IPS-18c (cell line): ENCODE results near the gene ASB8.
A peak's percentile ranks its signal among the peaks of the same experiment; 100 is the strongest.

Experiments used
- H3K4me3 ChIP-seq: 2 replicates; pipeline ENCODE4 v1.7.0; 2013; ENCODE audit warnings: low read depth, mild to moderate bottlenecking, low read length, moderate library complexity; ENCODE audit not compliant: insufficient read depth
- H3K9me3 ChIP-seq: one replicate; pipeline ENCODE4 v1.6.1; 2013; ENCODE audit warnings: mild to moderate bottlenecking, low read length, moderate library complexity; ENCODE audit not compliant: control insufficient read depth, insufficient read depth

Gene ASB8

GRCh38 chr12:48185181-48185919 lies 28.0 kb upstream of the ASB8 start:
- Histone ChIP-seq H3K9me3 (no peaks in the 10 kb centered on the region), H3K4me3 (peak overlapping the region; percentile 76; the same call in 1 of the 2 replicates)

GRCh38 chr12:48184549-48184922 lies 27.2 kb upstream of the ASB8 start:
- Histone ChIP-seq H3K4me3 (peak overlapping the region; percentile 76), H3K9me3 (no peaks in the 10 kb centered on the region)

GRCh38 chr12:48183876-48184548 lies 26.7 kb upstream of the ASB8 start:
- Histone ChIP-seq H3K9me3 (no peaks in the 10 kb centered on the region), H3K4me3 (peak overlapping the region; percentile 76)

GRCh38 chr12:48183091-48183875 lies 26.0 kb upstream of the ASB8 start, which contains the start of gene CCDC184:
TSS of gene CCDC184 (plus strand) at chr12:48183644. CDS start at chr12:48184123, 479 bp downstream.
- peak within 1 kb of the TSS; percentile 76 for H3K4me3 ChIP-seq
- no peaks in the 10 kb centered on the region for H3K9me3 ChIP-seq

- no peaks in the 10 kb centered on the region for H3K9me3 ChIP-seq
- H3K4me3 ChIP-seq, result peak overlapping the region; percentile 76
These were observed 25.3 kb upstream of the ASB8 start for GRCh38 chr12:48182631-48183030.

GRCh38 chr12:48180857-48181495 lies 23.7 kb upstream of the ASB8 start:
- Histone ChIP-seq H3K9me3 (no peaks in the 10 kb centered on the region), H3K4me3 (no peak overlapping the region)

- no peak overlapping the region for H3K4me3 ChIP-seq
- no peaks in the 10 kb centered on the region for H3K9me3 ChIP-seq
These were observed 23.1 kb upstream of the ASB8 start for GRCh38 chr12:48180424-48180823.

- Histone ChIP-seq H3K4me3 (no peak overlapping the region), H3K9me3 (no peaks in the 10 kb centered on the region)
These were observed 22.2 kb upstream of the ASB8 start for GRCh38 chr12:48179466-48179865.

GRCh38 chr12:48177982-48178381 lies 20.7 kb upstream of the ASB8 start:
- H3K9me3 ChIP-seq, result no peaks in the 10 kb centered on the region
- no peak overlapping the region for H3K4me3 ChIP-seq

- Histone ChIP-seq H3K9me3 (no peaks in the 10 kb centered on the region), H3K4me3 (no peak overlapping the region)
These were observed 19.1 kb upstream of the ASB8 start for GRCh38 chr12:48176417-48176751.

- Histone ChIP-seq H3K4me3 (no peak overlapping the region), H3K9me3 (no peaks in the 10 kb centered on the region)
These were observed 18.5 kb upstream of the ASB8 start for GRCh38 chr12:48175613-48176416.

GRCh38 chr12:48169011-48169410 lies 11.7 kb upstream of the ASB8 start:
- Histone ChIP-seq H3K4me3 (no peak overlapping the region), H3K9me3 (no peaks in the 10 kb centered on the region)

GRCh38 chr12:48165089-48165981 lies 8.0 kb upstream of the ASB8 start:
- Histone ChIP-seq H3K9me3 (no peaks in the 10 kb centered on the region), H3K4me3 (no peak overlapping the region)

- Histone ChIP-seq H3K4me3 (no peak overlapping the region), H3K9me3 (no peaks in the 10 kb centered on the region)
These were observed 7.1 kb upstream of the ASB8 start for GRCh38 chr12:48164451-48164850.

GRCh38 chr12:48163150-48163747 lies 5.9 kb upstream of the ASB8 start:
- Histone ChIP-seq H3K4me3 (no peak overlapping the region), H3K9me3 (no peaks in the 10 kb centered on the region)

GRCh38 chr12:48160807-48161206 lies 3.5 kb upstream of the ASB8 start:
- no peak overlapping the region for H3K4me3 ChIP-seq
- no peaks in the 10 kb centered on the region for H3K9me3 ChIP-seq
